GM21447 (cell line): Measurements from ENCODE around the gene PLCB4.
"Not testable (repeated sequence)": the region's sequence is repeated elsewhere in the genome, so short reads cannot be mapped to it uniquely, and the experiment has no call there.

Experiments
- ATAC-seq: cut with Tn5 transposase; IDR thresholded peaks from one replicate; pipeline ENCODE4 v1.9.1; 2021; ENCODE audit not compliant: unreplicated experiment

The PLCB4 gene

DNA sequence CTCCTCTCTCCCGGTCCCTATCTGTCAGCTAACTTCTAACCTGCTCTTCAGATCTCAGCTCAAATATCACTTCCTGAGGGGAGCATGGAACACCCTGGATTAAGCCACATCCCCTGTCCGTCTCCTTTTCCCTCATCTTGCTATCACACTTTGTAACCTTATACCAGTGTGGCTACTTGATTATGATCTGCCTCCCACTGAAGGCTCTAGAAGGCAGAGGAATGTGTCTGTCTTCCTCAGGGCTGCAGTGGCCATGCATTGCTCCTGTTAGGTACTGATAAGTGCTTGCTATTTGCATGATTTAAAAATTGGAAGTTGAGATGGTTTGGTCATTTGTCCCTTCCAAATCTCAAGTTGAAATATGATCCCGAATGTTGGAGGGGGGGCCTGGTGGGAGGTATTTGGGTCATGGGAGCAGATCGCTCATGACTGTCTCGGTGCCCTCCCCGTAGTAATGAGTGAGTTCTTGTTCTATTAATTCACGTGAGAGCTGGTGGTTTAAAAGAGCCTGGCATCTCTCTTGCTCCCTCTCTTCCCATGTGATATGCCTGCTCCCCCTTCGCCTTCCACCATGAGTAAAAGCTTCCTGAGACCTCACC is 71.4 kb downstream of the PLCB4 start:
- no peak for ATAC-seq

DNA sequence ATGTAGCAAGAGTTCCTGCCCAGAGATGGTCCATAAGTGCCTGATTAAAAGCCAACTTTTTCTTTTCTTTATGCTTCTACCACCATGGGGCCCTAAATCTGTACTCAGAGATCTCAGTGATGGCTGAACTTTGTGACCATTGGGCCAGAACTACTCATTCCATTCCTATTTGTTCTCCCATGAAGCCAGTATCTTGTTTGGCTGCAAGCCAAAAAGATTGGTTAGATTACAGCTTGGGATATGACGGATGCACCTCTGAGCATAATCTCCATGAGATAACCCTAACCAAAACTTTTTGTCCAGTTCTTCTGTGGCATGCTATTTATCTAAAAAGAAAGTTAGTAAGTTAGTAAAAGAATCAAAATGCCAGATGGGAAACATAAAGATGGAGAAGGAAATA is 72.2 kb downstream of the PLCB4 start:
- no peak for ATAC-seq

DNA sequence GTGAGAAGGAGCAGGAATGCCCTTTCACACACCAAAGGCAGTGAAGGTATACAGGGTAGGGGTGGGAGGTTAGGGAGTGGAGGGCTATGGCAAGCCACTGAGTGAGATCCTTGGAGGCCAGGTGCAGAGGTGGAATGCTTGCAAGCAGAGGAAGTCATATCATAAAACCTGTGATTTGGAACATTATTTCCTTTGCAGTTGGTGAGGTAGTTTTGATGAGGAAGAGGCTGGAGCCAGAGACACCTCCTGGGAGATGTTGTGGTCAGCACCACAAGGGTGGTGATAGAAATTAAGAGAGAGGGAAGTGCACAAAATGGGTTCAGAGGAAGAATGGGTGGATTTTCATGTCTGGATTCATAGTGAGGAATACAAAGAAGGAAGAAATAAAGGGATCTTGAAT is 73.0 kb downstream of the PLCB4 start:
- ATAC-seq = no peak

DNA sequence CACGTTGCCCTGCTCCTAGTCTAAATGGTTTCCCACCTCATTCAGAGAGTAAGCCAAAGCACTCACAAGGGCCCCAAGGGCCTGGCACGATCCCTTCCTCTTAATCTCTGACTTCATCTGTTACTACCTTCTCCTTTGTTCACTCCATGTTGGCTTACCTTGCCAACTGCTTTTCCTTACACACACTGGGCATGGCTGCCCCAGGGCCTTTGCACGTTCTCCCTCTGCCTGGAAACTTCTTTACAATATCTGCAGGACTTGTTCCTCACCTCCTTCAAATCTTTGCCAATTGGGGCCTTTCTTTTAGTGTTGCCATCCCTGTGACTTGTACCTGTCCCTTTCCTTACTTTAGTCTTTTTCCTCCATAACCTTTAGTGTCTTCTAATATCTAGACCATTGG is 73.9 kb downstream of the PLCB4 start:
- no peak for ATAC-seq

DNA sequence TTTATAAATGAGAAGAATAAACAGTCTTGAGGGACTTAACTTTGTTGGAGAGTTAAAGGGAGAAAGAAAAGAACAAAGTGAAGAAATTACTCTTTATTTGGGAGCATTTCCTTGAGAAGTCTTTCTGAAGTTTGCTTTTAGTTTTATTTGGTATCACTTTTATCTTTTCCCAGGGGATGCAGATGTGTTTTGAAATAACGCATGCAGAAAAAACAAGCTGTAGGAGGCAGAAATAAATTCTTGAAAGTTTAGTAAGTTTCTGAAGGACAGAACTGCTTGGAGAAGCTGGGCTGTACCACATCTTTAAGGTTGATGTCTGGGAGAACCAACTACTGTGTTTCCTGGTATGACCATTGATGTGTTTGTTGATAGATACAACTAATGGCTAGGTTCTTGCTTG is 75.0 kb downstream of the PLCB4 start:
- no peak for ATAC-seq

DNA sequence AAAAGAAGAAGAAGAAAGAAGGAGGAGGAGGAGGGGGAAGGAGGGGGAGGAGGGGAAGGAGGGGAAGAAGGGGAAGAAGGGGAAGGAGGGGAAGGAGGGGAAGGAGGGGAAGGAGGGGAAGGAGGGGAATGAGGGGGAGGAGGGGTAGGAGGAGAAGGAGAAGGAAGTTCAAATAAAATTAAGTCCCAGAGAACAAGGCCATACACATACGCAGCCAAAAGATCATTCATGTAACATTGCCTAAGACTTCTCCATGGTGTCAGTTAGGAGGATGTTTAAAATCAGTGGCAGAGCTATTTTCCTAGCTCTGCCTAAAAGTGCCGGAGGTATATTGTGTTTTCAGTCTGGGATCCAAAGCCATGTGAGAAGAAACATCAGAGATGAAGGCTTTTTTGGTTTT is 75.8 kb downstream of the PLCB4 start:
- no peak for ATAC-seq

DNA sequence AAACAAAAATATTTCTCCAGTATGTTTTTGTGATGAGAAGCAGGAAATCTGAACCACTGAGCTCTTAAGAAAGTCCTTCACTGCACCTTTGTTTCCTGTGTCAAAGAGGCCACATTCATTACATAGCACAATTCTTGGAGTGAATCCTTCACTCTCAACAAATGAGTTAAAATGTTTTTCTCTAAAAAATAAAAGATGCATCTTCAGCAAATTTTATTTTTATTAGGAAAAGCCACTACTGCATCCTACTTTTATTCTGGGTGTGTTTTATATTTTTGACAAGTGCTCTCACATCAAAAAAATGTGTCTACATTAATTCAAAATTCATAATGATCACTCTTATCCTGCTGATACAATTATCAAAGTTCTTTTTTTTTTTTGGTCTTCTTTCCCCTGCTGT is 76.3 kb downstream of the PLCB4 start:
- ATAC-seq = no peak

DNA sequence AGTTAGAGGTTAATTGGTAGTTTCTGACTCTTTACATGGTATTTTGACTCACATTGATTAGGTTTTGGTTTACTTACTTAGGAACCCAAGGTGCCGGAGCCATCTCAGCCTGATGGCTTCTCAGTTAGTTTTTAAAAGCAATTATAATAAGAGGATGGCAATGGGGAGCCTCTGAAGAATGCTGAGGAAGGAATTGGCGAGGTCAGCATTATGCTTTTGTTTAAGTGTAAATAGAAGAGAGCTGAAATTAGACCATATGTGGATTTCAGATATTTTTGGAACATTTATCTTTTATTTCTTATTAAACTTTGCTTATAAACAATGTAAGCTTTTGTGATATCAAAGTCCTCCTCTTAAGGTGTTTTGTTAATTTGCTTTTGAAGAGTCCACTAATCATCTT is 77.8 kb downstream of the PLCB4 start:
- no peak for ATAC-seq

DNA sequence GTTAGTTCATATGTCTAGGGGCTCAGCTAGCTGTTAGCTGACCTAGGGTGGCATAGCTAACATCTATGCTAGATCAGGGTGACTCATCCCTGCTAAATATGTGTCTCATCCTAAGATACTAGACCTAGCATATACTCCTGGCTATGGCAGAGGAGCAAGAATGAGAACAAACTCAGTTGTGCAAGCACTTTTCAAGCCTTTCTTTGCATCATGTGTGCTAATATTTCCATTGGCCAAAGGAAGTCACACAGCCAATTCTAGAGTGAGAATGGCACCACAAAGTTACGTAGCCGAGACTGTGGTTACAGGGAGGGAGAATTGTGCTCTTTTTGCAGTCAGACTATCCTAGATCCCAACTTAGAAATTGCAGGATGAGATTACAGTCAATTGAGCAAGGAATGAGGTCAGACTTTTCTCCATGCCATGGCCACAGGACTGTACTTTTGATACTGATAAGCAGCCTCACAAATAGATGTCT is 78.7 kb downstream of the PLCB4 start:
- ATAC-seq = no peak

DNA sequence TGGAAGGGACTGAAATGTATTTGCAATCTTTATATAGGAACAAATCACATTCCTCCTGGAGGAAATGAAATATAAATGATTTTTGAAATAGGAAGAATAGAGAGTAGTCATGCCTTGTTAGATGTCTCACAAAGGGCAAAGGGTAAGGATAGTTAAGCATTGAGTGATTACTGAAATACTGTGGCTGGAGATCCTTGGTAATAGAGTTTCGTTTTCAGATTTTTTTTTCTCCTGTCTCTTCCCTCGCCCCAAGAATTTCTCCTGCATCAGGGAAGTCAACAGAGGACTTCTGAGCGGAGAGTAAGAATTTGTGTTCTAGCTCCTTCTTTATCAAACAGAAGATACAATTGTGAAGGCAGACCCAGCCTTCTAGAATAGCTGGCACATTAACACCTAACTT is 79.4 kb downstream of the PLCB4 start:
- ATAC-seq = no peak

DNA sequence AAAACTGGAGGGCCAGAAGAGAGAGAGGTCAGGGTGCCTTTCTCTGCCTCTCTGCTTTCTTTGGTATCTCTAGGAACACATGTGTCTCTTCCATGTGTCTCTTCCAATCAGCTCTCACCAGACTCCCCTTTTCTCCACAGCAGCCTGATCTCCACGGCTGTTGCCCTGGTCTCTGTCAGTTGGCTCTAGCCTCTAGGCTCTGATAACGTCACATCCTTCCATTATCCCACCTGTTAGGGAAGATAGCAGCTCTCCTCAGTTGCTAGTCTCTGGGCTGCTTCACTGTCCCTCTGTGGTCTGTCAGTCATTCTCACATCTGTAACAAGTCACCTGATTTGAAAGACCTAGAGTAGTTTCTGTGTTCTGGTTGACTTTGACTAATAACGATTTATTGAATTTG is 80.2 kb downstream of the PLCB4 start:
- ATAC-seq = no peak

DNA sequence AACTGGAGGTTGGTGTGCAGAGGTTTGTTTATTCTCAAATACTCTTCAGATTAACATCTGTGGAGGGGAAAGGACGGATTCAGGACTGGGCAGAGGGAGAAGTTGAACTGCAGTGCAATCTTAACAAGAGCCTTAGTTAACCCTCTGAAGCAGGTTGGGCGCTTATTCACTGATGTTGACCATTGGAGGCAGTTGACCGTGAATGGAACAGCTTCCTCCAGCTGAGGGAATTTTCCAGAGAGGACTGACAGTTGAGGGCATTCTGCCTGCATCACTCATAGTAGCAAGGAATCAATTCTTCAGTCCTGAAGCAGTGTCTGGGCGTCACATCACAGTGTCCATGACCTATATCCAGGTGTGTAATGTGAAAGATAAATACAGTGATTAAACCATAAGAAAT is 80.9 kb downstream of the PLCB4 start:
- no peak for ATAC-seq

DNA sequence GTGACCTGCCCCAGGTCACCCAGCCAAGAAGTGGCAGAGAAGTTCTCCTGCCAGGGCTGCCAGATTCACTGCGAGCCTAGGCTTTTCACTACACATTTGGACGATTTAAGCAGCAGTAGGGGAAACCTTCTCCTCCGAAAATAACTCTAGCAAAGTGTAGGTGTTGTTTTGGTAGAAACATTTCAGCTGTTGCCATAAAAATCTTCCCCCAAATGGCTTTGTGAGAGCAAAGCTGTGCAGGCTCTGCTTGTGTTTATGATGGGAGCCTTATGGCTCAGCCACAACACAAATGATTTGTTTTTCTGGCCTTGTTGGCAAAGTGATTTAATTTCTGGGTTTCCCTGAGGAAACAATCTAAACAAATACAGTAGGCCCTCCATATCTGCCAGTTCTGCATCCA is 81.8 kb downstream of the PLCB4 start:
- ATAC-seq = no peak

DNA sequence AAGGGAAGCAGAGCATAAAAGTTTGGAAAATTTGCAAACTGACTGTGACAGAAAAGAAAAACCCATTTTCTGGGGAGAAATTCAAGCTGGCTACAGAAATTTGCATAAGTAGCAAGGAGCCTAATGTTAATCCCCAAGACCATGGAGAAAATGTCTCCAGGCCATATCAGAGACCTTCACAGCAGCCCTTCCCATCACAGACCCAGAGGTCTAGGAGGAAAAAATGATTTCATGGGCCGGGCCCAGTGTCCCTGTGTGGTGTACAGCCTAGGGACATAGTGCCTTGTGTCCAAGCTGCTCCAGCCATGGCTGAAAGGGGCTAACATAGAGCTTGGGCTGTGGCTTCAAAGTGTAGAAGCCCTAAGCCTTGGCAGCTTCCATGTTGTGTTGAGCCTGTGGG is 83.3 kb downstream of the PLCB4 start:
- ATAC-seq = not testable (repeated sequence)

DNA sequence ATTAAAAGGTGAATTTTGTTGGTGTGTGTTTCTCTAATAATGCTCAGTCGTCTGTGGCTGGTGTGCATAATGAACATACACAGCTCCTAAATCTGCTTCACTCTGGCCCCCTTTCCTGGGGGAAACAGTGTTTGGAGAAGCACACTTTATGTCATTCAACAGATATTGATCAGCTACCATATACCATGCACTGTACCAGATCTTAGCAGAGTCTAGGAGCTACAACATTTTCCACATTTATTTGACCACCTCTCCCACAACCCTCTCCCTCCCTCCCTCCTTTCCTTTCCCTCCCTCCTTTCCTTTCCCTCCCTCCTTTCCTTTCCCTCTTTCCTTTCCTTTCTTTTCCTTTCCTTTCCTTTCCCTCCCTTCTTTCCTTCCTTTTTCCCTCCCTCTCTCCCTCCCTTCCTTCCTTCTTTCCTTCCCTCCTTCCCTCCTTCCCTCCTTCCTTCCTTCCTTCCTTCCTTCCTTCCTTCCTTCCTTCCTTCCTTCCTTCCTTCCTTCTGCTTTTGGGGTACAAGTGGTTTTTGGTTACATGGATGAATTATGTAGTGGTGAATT is 85.7 kb downstream of the PLCB4 start:
- ATAC-seq = no peak

DNA sequence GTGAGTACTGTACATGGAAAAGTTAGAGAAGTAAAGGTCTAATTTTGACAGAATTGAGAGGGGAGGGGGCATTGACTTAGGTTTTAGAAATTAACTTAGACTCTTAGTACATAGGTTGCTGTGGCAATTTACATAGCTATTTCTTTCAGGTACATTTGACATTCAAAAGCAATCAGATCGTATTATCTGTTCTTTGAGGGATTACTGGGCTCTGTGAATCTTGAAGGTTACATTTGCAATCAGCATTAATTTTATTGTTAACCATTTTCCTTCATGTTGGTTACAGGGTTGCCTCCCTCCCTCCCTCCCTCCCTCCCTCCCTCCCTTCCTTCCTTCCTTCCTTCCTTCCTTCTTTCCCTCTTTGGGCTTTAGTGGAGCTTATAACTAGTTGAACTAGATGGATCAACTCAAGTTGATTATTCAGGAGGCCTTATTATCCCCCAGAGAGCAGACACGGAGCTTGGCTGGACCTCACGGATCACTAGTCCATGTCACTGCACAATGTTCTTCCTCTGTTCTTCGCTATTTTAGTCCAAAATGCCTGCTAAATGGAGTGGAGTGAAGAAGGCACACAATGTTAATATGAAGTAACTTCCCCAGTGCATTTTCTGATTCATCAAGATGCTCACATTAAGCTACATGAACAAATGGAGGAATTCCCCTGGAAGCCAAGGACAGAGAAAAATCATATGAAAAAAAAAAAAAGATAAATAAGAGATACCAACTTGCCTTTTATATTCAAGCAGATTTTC is 87.8 kb downstream of the PLCB4 start:
- ATAC-seq = no peak

DNA sequence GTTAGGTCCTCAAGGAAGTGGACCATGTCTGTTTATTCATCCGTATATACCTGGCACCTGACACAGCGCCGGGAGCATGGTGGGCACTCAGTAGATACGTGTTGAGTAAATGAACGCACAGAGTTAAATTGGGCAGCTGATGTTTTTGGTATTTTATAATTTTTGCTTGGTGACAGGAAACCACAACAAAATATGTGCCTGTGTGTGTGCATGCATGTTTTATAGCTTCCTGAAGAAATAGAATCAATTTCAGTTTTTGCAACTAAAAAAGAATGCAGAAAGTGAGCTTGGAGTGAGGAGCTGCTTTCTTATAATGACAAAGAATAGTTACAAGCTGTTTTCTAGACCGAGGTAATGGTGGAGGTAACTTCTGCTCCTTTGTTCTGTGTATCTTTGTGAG is 91.4 kb downstream of the PLCB4 start:
- no peak for ATAC-seq

DNA sequence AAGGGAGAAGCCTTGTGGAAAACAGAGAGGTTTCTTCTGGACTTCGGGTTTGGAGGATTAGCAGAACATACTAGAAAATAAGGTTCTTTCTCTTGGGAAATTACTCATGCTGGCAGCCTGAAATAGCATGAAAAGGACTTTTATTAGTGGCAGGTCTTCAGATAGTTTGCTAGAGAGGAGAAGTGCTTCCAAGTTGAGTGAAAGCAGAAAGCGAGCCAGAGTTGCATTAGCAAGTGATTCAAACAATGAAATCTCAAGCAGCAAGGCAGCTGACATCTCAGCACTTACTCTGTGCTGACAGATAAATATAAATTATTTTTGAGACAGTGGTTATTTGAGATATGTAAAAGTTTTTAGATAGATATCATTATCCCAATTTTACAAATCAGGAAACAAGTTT is 91.9 kb downstream of the PLCB4 start:
- ATAC-seq = no peak

DNA sequence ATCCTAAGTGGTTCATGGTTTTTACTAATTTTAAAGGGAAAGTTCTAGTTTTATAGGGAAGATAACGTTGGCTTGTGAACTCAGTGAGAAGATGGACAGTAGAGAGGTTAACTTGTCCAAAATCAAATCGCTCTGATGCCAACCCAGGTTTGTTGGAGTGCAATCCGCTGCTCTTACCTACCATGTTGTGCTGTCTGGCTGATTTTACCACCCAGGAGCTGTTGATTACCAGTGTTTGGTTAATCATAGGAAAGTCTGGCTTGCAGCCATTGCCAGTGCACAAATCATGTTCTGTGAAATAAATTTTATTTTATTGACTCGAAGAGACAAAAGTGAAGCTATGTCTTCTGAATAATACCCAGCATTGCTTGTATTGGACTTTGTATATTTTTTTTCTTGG is 92.4 kb downstream of the PLCB4 start:
- ATAC-seq = no peak

DNA sequence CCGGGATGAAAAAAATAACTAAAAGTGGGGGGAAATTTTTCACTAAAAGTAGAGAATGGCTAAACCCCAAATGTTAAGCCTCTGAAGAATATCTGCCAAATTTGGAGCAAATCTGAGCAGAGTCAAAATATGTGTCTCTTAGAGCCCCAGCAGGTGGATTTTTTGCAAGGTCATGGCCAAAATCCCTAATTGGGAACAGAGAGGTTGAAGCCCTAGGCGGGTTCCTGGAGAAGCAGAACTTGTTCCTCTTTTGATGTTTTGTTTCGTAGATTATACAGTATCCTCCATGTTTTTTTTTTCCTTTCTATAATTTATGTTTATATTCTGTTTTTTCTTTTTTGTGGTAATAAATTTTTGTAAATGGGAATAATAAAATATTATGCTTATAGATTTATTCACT is 94.4 kb downstream of the PLCB4 start:
- no peak for ATAC-seq

DNA sequence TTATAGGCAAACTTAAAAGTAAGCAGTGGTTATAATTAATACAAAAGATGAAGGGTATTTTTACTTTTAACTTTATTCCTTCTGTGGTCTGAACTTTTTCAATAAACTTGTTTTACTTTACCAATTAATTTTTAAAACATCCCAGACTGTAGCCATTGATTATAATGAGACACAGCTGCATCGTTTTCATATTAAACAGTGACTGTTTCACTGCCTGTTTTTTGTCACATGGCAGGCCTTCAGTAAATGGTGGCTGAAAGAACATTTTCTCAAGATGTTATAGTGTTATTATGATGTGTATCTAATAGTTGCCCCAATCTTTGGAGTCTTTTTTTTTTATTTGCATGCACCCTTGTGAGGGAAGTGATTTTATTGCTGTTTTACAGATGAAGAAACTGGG is 95.1 kb downstream of the PLCB4 start:
- no peak for ATAC-seq

DNA sequence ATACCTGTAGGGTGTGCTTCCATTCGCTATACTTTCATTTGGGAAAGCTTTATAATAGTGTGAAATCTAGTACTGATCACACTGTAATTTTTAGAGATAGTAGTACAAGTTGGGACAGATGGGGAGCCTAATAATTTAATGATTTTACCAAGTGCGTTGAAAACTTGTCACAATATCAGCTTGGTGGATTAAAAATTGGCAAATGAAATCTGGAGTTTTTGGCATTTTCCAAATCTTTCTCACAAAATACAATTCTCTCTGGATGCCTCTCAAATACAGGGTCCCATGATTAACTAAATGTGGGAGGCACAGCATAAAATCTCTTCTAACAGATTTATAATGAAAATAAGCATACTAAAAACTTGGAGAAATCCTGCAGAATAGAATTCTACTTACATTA is 96.4 kb downstream of the PLCB4 start:
- ATAC-seq = no peak
